ENCODE measurements around the gene PRC1.
"Not testable (repeated sequence)": the region's sequence is repeated elsewhere in the genome, so short reads cannot be mapped to it uniquely, and the experiment has no call there.

PRC1 gene

GRCh38 chr15:90994417-90995311 lies at the start of gene PRC1:
PRC1 (minus strand) TSS chr15:90994535; CDS start chr15:90994417, 118 bp downstream.
- DNase-seq (ENCODE audit: low spot score) = peak; percentile 99

- no peak for DNase-seq (ENCODE audit: low spot score)
Observed at GRCh38 chr15:91043202-91043874, 49.0 kb upstream of the PRC1 start.

GRCh38 chr15:91040856-91041255 lies 46.5 kb upstream of the PRC1 start:
- DNase-seq (ENCODE audit: low spot score) = no peak

GRCh38 chr15:91039996-91040395 lies 45.7 kb upstream of the PRC1 start:
- DNase-seq (ENCODE audit: low spot score) = no peak

DNA sequence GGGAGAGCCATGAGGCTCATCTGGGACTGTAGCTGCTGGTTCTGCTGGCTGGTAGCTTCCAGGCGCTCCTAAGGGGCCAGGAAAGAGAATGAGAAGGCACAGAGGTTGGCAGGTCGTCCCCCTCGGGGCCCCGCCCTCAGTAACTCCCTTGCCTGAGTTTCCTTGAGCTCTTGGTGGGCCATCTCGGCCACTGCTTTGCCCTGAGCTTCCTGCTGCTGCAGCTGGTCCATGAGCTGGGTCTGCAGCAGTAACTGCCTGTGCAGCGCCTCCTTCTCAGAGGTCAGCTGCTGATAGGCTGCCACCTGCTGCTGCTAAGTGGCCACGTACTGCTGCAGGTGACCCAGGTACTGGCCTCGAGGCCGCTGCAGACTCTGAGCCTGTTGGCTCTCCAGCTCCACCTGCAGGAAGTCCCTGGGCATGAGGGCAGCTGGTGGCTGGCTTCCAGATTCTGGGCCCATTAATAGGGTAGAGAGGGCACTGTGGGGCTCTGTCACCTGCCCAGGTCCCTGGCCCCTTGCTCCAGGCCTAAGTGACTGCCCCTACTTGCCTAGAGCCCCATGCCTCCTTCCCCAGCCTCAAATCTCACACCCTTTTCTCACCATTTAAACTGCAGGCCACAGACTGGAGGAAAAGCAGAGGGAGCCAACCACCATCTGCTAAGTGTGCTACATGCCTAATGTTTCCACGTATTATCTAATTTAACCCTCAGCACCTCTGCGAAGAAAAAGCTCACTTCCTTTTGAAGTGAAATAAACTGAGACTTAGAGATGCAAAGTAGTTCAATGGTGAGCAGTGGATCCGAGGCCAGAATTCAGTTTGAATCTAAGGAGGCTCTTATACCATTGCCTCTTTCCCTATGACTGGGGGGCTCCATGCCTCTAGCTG lies 38.8 kb upstream of the PRC1 start:
- peak; percentile 86 for DNase-seq (ENCODE audit: low spot score)

GRCh38 chr15:91031796-91032195 lies 37.5 kb upstream of the PRC1 start:
- no peak for DNase-seq (ENCODE audit: low spot score)

DNA sequence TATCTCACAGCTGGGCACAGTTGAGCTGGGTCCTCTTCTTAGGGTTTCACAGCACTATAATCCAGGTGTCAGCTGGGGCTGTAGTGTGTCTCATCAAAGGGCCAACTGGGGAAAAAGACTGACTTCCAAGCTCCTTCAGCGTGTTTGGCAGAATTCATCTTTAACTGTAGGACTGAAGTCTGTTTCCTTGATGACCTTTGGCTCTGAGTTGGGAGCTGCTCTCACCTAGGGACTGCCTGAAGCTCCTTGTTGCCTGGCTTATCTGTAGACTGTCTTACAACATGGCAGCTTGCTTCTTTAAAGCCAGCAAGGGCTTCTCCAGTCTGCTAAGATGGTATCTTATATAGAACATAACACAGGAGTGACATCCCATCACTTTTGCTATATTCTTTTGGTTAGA lies 33.3 kb upstream of the PRC1 start:
- no peak for DNase-seq (ENCODE audit: low spot score)

DNA sequence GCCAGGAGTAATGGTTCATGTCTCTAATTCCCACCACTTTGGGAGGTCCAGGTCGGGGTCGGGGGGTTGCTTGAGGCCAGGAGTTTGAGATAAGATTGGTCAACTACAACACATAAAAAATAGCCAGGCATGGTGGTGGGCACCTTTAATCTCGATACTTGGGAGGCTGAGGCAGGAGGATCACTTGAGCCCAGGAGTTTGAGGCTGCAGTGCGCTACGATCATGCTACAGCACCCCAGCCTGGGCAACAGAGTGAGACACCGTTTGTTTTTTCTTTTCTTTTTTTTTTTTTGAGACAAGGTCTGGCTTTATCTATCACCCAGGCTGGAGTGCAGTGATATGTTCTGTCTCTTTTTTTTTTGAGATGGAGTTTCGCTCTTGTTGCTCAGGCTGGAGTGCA lies 29.4 kb upstream of the PRC1 start:
- no peak for DNase-seq (ENCODE audit: low spot score)

GRCh38 chr15:91022832-91023129 lies 28.4 kb upstream of the PRC1 start:
- no peak for DNase-seq (ENCODE audit: low spot score)

DNA sequence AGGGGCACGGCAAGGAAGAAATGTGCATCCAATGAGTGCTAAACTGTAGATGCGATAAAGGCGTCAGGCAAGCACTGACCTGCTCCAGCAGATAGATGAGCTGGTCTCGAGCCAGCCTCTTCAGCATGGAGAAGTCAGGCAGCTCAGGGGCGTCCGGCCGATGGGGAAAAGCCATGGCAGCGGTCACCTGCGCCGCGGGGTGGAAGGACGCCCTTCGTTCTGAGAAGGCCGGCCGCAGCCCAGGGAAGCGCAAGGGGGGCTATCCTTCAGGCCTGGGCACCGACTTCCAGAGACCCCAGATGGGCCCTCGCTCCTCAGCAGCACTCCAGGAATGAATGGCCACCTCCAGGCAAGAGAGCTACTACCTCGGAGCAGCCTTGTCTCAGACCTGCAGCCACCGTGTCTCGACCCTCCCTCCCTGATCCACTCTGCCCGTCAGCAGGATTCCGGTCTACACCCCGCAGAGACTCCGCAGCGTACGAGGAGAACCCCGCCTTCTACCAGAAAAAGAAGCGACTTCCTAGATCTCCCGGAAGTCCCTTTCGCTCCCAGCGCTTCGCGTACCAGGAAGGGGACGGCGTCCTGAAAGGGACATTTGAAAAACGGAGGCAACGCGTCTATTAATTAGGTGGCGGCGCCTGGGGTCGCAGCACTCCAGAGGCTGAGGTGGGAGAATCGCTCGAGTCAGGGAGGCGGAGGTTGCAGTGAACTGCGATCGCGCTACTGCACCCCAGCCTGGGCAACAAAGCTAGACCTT lies 27.9 kb upstream of the PRC1 start, which contains the start of gene VPS33B:
Gene VPS33B, minus strand, starts transcription at position 520 of the 757 bp plus-strand sequence. Its CDS starts 345 bp downstream, at position 175.
- DNase-seq (ENCODE audit: low spot score) = peak; percentile 84

- no peak for DNase-seq (ENCODE audit: low spot score)
Observed at GRCh38 chr15:91021516-91022074, 27.3 kb upstream of the PRC1 start.

DNA sequence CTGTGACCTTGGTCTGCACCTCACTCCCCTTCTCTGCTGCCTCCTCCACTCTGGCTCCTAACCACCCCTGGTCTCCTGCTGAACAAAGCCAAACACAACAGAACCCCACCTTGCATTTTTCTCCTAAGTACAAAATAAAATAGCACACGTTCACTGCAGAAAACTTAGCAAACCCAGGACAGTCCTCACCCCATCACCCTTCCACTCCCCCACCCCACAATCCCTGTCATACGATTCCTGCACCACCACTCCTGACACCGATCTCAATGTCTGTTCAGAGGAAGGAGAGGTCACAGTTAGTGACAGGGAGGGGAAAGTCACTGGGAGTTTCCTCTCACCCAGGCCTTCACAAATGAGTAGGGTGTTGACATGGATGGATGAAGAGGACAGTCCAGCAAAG lies 23.8 kb upstream of the PRC1 start:
- DNase-seq (ENCODE audit: low spot score) = no peak

- no peak for DNase-seq (ENCODE audit: low spot score)
Observed at GRCh38 chr15:91017716-91018115, 23.4 kb upstream of the PRC1 start.

DNA sequence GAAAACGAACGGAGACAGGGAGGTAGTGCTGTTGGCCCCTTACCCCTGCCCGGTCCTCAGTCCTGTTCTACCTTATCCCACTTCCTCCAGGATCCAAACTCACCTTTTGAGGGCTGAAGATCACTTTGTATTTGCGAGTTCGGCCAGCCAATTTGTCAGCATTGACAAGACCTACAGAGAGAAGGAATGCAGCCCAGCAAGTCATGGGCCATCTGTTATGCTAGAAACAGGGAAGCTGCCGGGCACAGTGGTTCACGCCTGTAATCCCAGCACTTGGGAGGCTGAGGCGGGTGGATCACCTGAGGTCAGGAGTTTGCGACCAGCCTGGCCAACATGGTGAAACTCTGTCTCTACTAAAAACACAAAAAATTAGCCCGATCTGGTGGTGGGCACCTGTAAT lies 19.4 kb upstream of the PRC1 start:
- DNase-seq (ENCODE audit: low spot score) = not testable (repeated sequence)

- no peak for DNase-seq (ENCODE audit: low spot score)
Observed at GRCh38 chr15:91007266-91007665, 12.9 kb upstream of the PRC1 start.

DNA sequence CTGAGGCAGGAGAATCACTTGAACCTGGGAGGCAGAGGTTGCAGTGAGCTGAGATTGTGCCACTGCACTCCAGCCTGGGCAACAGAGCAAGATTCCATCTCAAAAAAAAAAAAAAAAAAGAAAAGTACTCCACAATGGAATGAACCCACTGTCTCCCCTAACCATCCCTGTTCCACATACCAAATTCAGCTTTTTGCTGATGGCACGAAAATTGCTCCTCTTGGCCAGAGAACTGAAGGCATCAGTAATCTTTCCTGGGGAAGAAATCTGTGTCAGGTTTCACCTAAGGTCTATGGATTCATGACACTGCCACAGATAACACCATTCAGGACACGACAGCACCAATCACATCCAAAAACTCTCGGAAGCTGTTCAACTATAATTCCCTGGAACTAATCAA lies 6.9 kb upstream of the PRC1 start:
- no peak for DNase-seq (ENCODE audit: low spot score)

GRCh38 chr15:90998737-90999136 lies 4.4 kb upstream of the PRC1 start:
- DNase-seq (ENCODE audit: low spot score) = no peak

DNA sequence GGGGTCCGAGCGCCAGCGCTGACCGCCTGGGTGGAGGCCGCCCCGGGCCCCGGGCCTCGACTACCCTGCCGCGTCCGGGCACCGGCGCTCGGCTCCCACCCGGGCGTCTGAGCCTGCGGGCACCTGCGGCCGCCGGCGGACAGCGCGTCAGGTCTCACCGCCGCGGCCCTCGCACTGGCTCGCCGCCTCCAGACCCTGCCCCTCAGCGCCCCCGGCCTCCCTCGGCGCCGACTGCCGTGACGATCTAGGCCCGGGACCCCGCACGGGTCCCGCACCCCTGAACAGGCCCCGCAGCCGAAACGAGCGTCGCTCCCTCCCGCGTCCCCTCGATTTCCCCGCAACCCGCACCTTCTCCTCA lies 297 bp downstream of the PRC1 start:
- peak; percentile 57 for DNase-seq (ENCODE audit: low spot score)

DNA sequence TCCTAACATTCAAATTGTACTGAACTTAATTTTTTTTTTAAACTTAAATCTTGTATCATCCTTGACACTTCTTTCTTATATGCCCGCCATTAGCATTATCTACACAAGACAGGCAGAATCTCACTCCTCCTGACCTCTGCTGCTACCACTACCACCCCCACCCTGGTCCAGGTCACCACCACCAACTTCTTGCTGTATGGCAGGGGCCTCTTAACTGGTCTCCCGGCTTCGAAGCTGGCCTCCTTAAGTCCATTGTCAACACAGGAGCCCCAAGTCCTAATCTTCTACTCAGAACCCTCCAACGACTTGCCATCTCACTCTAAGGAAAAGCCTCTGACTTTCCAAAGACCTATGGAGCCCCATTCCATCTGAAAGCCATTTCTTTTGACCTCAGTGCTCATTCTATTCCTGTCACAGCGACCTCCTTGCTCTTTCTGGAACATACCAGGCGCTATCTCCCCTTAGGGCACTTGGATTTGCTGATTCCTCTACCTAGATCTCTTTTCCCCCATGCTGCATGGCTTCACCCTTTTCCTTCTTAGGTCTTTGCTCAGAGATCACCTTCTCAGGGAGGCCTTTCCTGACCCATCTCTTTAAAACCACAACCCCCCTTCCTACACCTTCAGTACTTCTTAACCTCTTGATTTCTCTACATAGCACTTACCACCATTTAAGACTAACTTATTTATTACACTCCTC lies 2.6 kb downstream of the PRC1 start:
- no peak for DNase-seq (ENCODE audit: low spot score)

GRCh38 chr15:90990446-90990845 lies 3.9 kb downstream of the PRC1 start:
- DNase-seq (ENCODE audit: low spot score) = no peak
